ENCODE measurements around the gene PLSCR2. TPM values are rescaled to one million over a fixed set of nuclear protein-coding genes. Genes with fewer than 3 reads are reported as not detected.

Gene PLSCR2
- total and polyA plus RNA-seq, 2 of the 8 experiments (the other 6 are each of a cell fraction or from before 2014, with no cell fraction given) = not detected

DNA sequence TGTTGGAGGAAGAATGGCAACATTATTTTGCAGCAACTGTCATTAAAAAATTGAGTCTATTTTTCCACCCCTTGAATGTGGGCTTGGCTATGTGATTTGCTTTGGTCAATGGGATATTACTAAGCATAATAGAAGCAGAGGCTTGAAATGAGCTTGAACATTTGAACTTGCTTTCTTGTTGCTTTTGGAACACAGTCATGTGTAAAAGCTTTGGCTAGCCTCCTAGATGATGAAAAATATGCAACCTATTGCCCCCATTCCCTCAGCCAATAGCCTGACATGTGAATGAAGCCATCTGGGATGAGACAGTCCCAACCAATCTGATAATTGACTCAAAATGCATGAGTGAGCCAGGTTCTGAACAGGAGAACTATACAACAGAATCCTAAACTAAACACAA, 78.4 kb downstream of the PLSCR2 start:
- Histone ChIP-seq H3K9me3 (ENCODE audit: insufficient read depth in 2 of 2, low read depth in 1 of 2, low read length in 1 of 2) (no peaks in the 10 kb centered on the region; a peak in 1 of 4 replicates), H3K36me3 (ENCODE audit: control insufficient read depth in 2 of 4, insufficient read depth in 4 of 4, low read length in 3 of 4) (no peaks in the 10 kb centered on the region), H3K4me3 (ENCODE audit: extremely low read depth in 1 of 4, insufficient read depth in 2 of 4, low read depth in 3 of 4, low read length in 4 of 4) (no peak overlapping the region), H3K56ac (replicated peaks; ENCODE audit: insufficient read length, low read depth, low read length) (no peak overlapping the region), H2BK20ac (ENCODE audit: low read length) (no peak overlapping the region), H2AFZ (ENCODE audit: low read length) (0 out of 2 replicates have a peak overlapping the region, but pooled peaks have one; percentile 4), H2BK12ac (ENCODE audit: low read depth, low read length) (no peak overlapping the region), H4K20me1 (replicated peaks in 1 of 2; ENCODE audit: control insufficient read depth in 1 of 2, insufficient read depth in 2 of 2, low read length in 2 of 2) (no peaks in the 10 kb centered on the region), H4K91ac (replicated peaks; ENCODE audit: insufficient read length, low read length) (no peak overlapping the region), H3K4me2 (ENCODE audit: insufficient read depth in 1 of 2, low read depth in 2 of 2, low read length in 2 of 2) (no peak overlapping the region), H3K27me3 (replicated peaks in 1 of 4; ENCODE audit: control insufficient read depth in 3 of 4, extremely low read depth in 1 of 4, insufficient read depth in 3 of 4, low read length in 3 of 4) (no peaks in the 10 kb centered on the region), H4K5ac (ENCODE audit: insufficient read length, low read depth, low read length) (no peak overlapping the region), H2AK5ac (ENCODE audit: low read depth, low read length) (no peak overlapping the region), H3K23me2 (ENCODE audit: low read depth, low read length) (no peaks in the 10 kb centered on the region), H4K8ac (ENCODE audit: extremely low read depth, insufficient read depth, low read length) (no peak overlapping the region), H3K23ac (ENCODE audit: insufficient read length) (no peak overlapping the region), H3K18ac (ENCODE audit: extremely low read depth, low read length) (no peak overlapping the region), H3K27ac (ENCODE audit: low read depth, low read length) (no peak overlapping the region), H2BK5ac (ENCODE audit: low read depth, low read length) (no peak overlapping the region), H3K9ac (replicated peaks in 1 of 4; ENCODE audit: extremely low read depth in 1 of 4, low read depth in 3 of 4, low read length in 3 of 4) (no peak overlapping the region), H3K4ac (replicated peaks; ENCODE audit: insufficient read length, low read depth, low read length) (no peak overlapping the region), H2BK120ac (replicated peaks; ENCODE audit: low read depth, low read length) (no peak overlapping the region), H3K79me2 (ENCODE audit: control insufficient read depth in 1 of 2, insufficient read depth in 2 of 2, low read length in 2 of 2) (no peaks in the 10 kb centered on the region), H3K4me1 (replicated peaks in 1 of 4; ENCODE audit: control insufficient read depth in 3 of 4, insufficient read depth in 4 of 4, low read length in 3 of 4) (no peaks in the 10 kb centered on the region), H3K14ac (ENCODE audit: insufficient read length) (no peak overlapping the region), H3K79me1 (ENCODE audit: low read depth, low read length) (no peaks in the 10 kb centered on the region), H2BK15ac (ENCODE audit: low read length) (no peak overlapping the region)
- ChIA-PET CTCF (ENCODE audit: partially characterized antibody) (interaction anchor here (1.0 to 1.4 kb wide), 2 partner anchors 8 to 202 kb away, joined by 4 read pairs; no protein-coding TSS in a partner anchor), POLR2A (ENCODE audit: partially characterized antibody) (no interaction called here)
- DNase-seq (ENCODE audit: low read depth in 1 of 2, low spot score in 2 of 2) (no peak), FAIRE-seq (no peak)
- no peak for TF ChIP-seq SP1 (IDR thresholded peaks at IDR 0.05; ENCODE audit: low read depth, low read length)
